OCI-LY3 (cell line): ENCODE measurements around the gene IL17RB.
A peak's percentile ranks its signal among the peaks of the same experiment; 100 is the strongest.

Experiments used
- EZH2phosphoT487 ChIP-seq: fragments of 200-600 bp; shearing (Covaris generic); IDR thresholded peaks from 2 replicates; pipeline ENCODE4 v1.6.1; 2018; ENCODE audit warnings: antibody characterized with exemption, mixed run types, low read depth
- TF ChIP-seq, protein P1 (sequence below): fragments of 200-600, 300-600 bp; sonication (generic); IDR thresholded peaks from 2 replicates; pipeline ENCODE4 v1.5.1; 2014; ENCODE audit warnings: antibody characterized with exemption, low read length, low read depth

GRCh38 chr3:53812434-53812833 lies 33.9 kb upstream of the IL17RB start:
- TF ChIP-seq, protein P1, sequence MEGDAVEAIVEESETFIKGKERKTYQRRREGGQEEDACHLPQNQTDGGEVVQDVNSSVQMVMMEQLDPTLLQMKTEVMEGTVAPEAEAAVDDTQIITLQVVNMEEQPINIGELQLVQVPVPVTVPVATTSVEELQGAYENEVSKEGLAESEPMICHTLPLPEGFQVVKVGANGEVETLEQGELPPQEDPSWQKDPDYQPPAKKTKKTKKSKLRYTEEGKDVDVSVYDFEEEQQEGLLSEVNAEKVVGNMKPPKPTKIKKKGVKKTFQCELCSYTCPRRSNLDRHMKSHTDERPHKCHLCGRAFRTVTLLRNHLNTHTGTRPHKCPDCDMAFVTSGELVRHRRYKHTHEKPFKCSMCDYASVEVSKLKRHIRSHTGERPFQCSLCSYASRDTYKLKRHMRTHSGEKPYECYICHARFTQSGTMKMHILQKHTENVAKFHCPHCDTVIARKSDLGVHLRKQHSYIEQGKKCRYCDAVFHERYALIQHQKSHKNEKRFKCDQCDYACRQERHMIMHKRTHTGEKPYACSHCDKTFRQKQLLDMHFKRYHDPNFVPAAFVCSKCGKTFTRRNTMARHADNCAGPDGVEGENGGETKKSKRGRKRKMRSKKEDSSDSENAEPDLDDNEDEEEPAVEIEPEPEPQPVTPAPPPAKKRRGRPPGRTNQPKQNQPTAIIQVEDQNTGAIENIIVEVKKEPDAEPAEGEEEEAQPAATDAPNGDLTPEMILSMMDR = peak; percentile 50
- no peak for TF ChIP-seq EZH2phosphoT487
